HS-5 (cell line): ENCODE measurements around the gene KLK15.
A peak's percentile ranks its signal among the peaks of the same experiment; 100 is the strongest.
"Not testable (repeated sequence)": the region's sequence is repeated elsewhere in the genome, so short reads cannot be mapped to it uniquely, and the experiment has no call there.

ENCODE experiments used
- DNase-seq: peaks from one replicate; pipeline ENCODE4 v3.0.0-alpha.2; 2012; ENCODE audit warnings: low read depth

Gene KLK15

DNA sequence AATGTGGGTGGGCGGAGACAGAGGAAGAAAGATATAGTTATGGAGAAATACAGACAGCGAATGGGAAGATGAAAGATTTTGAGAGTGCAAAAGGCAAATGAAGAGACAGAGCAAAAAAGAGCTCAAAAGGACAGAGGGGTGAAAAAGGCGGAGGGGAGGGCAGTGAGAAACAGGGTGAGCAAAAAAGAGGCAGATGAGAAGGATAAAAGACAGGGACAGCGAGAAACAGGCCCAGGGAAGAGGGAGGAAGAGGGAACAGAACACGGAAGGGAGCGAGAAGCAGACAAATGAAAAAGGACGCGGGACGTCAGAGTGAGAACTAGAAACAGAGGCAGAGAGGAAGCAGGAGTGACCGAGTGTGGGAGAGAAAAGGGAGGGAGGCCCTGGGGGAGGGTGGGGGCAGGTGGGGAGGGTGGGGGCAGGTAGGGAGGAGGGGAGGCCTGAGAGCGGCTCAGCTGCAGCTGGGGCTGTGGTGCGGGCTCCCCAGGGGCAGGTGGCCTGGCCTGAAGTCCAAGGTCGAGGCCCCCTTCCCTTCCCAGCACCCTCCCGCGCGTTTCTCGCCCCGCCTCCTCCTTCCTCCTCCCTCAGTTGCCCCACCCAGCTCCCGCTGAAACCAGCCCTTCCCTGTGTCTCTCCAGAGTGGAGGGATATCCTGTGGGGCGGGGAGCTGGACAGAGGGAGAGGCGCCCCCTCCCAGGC is 12.7 kb downstream of the KLK15 start:
- no peak for DNase-seq

GRCh38 chr19:50820086-50820485 is 13.3 kb downstream of the KLK15 start:
- no peak for DNase-seq

- DNase-seq = no peak
Measured at GRCh38 chr19:50819636-50820035, 13.7 kb downstream of the KLK15 start.

DNA sequence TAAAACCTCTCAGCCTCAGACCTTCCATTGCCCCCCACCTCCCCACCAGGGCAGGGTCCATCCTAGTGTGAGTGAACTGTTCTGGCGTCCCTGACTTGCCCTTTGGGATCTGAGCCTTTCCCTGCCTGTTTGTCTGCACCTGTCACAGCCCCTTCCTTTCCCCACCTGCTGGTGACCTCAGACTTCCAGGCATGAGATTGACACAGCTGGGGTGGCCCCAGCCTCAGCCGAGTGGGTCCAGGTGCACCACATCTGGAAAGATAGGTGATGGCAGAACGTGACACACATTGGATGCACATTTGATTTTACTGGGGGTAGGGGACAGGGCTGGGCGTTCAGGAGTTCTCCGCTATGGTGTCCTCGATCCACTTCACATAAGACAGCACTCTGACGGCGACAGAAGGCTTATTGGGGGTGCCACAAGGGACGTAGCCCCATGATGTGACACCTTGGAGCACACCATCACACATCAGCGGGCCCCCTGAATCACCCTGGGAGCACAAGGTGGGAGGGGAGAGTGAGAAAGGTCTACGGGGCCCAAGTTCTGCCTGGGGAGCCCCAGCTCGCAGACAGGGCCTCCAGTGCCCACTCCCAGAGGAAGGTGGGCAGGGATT is 14.4 kb downstream of the KLK15 start:
- DNase-seq = no peak

DNA sequence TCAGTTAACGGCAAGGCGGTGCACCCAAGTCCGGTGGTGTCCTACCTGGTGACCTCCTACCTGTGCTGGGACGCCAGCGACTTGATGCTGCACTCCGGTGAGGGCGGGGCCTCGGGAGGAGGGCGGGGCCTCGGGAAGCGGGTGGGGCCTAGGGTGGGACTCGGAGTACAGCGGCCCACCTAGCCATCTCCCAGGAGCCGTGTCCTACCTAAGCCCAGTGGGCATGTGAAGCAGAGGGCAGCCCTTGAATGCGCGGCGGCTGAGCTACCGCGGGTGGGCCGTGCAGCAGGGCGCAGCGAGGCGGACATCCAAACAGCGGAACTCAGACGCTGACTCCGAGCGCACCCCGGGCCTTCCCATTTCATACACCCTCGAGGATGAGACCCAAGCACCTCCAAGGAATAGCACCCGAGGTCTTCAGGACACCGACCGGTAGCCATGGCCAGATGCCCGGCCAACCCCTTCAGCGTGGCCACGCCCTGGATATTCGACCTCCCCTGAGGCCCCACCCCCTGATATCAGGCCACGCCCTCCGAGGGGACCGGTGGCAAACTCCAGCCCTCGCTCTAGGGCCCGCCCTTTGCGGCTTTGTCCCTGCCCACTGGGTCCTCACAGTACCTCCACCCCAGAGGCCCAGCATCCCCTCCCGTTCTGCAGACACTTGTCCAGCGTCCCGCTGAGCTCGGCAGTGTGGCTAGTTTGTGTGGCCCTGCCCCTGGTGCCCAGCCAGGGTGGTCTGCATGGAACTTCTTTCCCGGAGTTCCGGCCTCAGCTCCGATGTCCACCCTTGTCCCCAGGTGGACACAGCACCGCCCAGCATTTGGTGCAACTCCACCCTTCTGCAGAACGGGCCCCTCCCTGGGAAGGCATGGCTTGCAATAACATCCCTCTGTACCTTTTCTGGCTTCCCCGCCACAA is 15.2 kb downstream of the KLK15 start:
- no peak for DNase-seq

DNA sequence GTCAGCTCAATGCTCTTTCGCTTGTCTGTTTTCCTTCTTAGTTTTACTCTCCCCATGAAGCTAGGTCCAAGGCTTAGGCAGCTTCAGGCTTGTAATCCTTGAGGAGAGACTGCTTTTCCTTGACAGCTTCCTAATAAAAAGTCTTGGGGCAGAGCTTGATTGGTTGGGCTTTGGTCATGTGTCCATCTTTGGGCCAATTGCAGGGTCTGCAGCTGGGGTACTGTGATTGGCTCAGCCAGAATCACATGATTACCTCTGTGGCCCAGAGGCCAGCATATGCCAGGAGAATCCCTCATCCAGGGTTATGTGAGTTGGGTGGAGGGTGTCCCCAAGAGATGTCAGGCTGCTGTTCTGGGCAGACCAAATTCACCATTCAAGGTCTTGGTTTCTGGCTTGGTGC is 17.9 kb downstream of the KLK15 start:
- no peak for DNase-seq

- no peak for DNase-seq
Measured at GRCh38 chr19:50814883-50815282, 18.5 kb downstream of the KLK15 start.

DNA sequence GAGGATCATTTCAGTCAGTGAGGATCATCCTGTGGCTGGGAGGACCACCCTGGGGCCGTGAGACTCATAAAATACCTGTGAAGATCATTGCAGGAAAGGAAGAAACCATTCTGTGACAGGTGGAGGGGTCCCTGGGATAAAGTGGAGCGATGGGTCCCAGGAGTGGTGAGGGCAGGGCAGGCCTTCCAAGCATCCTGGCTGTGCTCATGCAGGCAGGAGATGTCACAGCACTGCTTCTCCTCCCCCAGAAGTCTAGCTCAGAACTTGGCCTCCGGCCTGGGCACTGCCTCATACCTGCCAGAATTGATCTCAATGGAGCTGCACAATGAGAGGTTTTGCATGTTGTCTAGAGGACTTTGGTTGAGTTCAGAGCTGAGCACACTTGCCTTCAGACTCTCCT is 20.9 kb downstream of the KLK15 start:
- no peak for DNase-seq

DNA sequence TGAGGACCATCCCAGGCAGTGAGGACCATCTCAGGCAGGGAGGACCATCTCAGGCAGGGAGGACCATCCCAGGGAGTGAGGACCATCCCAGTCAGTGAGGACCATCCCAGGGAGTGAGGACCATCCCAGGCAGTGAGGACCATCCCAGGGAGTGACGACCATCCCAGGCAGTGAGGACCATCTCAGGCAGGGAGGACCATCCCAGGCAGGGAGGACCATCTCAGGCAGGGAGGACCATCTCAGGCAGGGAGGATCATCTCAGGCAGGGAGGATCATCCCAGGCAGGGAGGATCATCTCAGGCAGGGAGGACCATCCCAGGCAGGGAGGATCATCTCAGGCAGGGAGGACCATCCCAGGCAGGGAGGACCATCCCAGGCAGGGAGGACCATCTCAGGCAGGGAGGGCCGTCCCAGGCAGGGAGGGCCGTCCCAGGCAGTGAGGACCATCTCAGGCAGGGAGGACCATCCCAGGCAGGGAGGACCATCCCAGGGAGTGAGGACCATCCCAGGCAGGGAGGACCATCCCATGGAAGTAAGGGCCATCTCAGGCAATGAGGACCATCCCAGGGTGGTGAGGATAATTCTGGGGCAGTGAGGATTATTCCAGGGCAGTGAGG is 21.6 kb downstream of the KLK15 start:
- not testable (repeated sequence) for DNase-seq

DNA sequence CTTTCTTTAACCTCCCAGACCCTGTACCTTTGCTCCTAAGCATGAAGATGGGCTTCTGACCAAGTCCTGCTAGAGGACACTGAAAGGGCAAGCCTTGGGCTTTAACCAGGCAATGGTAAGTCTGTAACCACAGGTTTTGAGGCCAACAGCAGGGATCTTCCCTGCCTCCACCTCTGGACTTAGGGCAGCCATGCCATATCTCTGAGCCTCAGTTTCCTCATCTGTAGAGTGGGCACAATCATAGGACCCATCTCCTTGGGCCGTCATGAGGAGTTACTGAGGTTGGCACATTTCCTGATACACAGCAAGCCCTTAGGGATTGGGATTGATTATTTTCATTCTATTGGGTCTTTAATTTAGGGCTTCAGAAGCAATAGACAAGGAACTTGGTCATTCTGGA is 24.5 kb downstream of the KLK15 start:
- no peak for DNase-seq

- DNase-seq = peak; percentile 95
Measured at GRCh38 chr19:50804420-50805272, 28.7 kb downstream of the KLK15 start.

DNA sequence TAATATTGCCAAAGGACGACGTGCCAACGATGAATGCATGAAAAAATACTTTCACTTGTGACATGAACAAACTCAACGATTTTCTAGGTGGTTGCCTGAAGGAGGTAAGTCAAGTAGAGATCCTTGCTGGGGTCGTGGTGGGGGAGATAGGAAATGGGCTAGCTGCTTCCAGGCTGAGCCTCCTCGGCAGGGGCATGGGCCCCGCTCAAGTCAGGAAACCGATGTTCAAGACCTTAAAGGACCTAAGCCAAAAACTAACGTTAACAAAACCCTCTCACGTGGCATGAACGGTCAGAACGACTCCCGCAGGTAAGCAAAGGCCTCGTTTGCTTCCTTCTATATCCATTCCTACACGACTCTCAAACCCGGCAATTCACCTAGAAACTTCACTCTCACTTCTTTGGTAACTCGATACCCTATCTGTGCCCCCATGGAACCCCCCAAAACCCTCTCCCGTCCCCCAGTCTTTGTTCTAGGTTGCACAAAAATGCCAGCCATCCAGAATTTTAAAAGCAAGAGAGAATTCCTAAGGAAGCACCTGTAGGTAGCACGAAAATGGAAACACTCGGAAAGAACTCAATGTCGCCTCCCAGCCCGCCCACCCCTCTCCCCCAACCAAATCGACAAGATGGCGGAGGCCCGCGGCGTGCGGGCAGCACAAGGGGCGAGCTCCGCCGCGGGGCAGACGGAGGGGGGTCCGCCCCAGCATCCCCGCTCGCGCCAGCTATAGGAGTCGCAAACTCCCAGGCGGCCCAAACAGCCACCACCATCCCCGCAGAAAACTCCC is 29.5 kb downstream of the KLK15 start:
- no peak for DNase-seq

GRCh38 chr19:50801107-50801506 is 32.3 kb downstream of the KLK15 start:
- DNase-seq = no peak

DNA sequence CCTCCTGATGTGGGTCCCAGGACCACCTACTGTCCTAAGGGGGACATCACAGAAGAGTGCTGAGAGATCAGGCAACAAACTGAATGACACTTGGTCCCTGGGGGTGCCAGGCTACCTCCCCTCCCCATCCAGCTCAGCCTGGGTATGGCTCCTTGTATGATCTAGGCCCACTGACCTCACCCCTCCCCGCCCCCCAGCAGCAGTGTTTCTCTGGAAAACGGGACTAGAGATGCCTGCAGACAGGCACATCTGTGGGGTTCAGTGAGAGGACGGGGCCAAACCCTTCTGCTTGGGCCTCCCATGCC is 33.9 kb downstream of the KLK15 start:
- DNase-seq = no peak

DNA sequence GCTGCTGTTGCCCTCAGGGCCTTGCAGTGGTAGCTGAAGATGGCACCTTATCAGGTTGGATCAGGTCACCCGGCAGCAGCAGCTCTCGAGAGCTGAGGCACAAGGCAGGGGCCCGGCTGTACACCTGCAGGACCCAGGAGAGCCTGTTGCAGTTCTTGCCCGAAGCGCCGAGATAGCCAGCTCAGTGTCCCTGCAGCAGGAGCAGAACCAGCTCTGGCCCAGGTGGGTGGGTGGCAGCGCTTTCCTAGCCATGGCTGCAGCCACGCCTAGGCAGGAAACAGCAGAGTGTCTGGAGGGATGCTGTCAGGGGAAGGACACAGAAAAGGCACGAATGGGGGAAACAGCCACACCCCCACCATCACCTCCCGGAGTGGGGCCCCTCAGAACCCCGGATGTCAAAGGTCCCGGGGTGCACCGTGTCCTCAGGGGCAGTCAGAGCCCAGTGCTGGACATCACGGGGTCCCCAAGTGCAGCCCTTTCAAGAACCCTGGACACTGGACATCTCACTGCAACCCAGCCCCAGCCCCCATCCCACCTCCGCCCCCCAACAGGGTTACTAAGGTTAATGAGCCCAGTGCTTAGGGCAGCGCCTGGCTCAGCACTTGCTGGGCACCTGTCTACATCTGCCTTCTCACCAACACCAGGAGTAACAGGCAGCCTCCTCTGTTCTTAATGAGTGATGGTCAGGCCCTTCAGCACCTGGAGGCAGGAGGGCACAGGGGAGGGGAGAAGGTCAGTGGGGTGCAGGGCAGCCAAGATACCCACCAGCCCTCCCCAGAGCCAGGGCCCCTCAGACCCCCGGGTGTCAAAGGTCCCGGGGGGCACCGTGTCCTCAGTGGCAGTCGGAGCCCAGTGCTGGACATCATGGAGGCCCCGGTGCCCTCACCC is 34.5 kb downstream of the KLK15 start:
- DNase-seq = no peak

DNA sequence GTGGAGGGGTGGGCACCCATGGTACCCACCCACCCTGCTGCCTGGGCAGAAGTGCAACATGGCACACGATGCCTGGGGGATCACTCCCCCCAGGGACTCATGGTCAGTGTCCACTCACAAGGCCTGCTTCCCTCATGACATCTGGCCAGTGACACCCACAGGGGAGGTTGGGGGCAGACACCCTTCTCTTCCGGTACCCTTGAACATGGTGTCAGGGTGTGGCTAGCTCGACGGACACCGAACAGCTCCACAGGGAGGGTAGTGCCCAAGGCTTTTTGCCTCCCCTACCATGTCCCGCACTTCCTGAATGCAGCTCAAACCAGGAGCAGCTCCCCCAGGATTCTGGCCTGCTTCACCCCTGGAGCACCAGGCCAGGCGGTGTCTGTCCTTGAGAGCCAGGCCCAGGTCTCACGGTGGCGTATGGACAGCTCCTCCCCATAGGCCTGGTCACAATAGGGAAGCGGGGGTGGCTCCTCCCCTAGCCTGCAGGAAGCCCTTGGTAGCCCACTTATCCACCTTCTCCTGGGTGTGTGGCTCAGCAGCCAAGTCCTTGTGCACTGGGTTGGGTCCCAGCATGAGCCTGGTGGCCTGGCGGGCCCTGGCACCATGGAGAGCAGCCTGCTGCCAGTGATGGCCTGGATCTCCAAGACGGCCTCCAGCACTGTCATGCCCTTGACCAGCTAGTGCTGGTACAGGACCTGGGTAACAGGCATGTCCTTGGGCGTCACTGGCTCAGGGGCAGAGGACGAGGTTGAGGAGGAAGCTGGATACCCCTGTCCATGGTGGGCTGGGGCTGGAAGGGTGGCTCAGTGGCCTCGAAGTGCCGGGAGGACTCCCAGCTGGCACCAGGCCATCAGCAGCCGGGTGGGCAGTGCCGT is 35.4 kb downstream of the KLK15 start:
- no peak for DNase-seq

GRCh38 chr19:50797429-50797780 is 36.0 kb downstream of the KLK15 start:
- no peak for DNase-seq

- no peak for DNase-seq
Measured at GRCh38 chr19:50796634-50797428, 36.5 kb downstream of the KLK15 start.
